H1 (cell line): ENCODE data around the gene CBX4.

Experiments
- EZH2 ChIP-seq: fragments of 200-600 bp; sonication (generic); IDR thresholded peaks from 2 replicates; pipeline ENCODE4 v1.7.1; 2012; ENCODE audit warnings: low read depth, mild to moderate bottlenecking, moderate library complexity, low read length, inconsistent platforms; ENCODE audit not compliant: severe bottlenecking
- POLR2A ChIP-seq, 2 experiments: IDR thresholded peaks; 1 replicate in 1 of 2; 2 replicates in 1 of 2; pipeline ENCODE4 v1.6.1; 2011; ENCODE audit warnings: low read depth in 2 of 2, low read length in 2 of 2, mild to moderate bottlenecking in 2 of 2; ENCODE audit errors: control extremely low read depth in 1 of 2
- POLR2AphosphoS5 ChIP-seq: IDR thresholded peaks from 2 replicates; pipeline ENCODE4 v1.6.1; 2011; ENCODE audit warnings: low read depth, low read length
- TAF1 ChIP-seq: IDR thresholded peaks from 2 replicates; pipeline ENCODE4 v1.6.1; 2011; ENCODE audit warnings: mild to moderate bottlenecking, low read depth, low read length
- TCF12 ChIP-seq: IDR thresholded peaks from 2 replicates; pipeline ENCODE4 v1.6.1; 2011; ENCODE audit warnings: low read depth, mild to moderate bottlenecking, low read length
- TF ChIP-seq, protein P1 (sequence below): IDR thresholded peaks from 2 replicates; pipeline ENCODE4 v1.6.1; 2012; ENCODE audit warnings: inconsistent platforms

GRCh38 chr17:79822583-79823124, 16.6 kb downstream of the CBX4 start:
- TF ChIP-seq, protein P1, sequence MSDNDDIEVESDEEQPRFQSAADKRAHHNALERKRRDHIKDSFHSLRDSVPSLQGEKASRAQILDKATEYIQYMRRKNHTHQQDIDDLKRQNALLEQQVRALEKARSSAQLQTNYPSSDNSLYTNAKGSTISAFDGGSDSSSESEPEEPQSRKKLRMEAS, result no peak
- TF ChIP-seq TCF12 (no peak), EZH2 (no peak), POLR2A (IDR thresholded peaks at IDR 0.05; ENCODE audit: control extremely low read depth in 1 of 2, low read depth in 2 of 2, low read length in 2 of 2) (no peak), TAF1 (no peak), POLR2AphosphoS5 (no peak)
